Measurements from ENCODE around the gene KMO. TPM values are rescaled to one million over a fixed set of nuclear protein-coding genes. Genes with fewer than 3 reads are reported as not detected.

KMO gene
- total and polyA plus RNA-seq, 2 of the 8 experiments (the other 6 are each of a cell fraction or from before 2014, with no cell fraction given) = not detected

- H4K8ac ChIP-seq (ENCODE audit: extremely low read depth, insufficient read depth, low read length) = no peak overlapping the region
- no peak overlapping the region for H2AK5ac ChIP-seq (ENCODE audit: low read depth, low read length)
- no peak overlapping the region for H2BK20ac ChIP-seq (ENCODE audit: low read length)
- H2AFZ ChIP-seq (ENCODE audit: low read length) = no peak overlapping the region
- FAIRE-seq = no peak
- H3K36me3 ChIP-seq (ENCODE audit: control insufficient read depth in 2 of 4, insufficient read depth in 4 of 4, low read length in 3 of 4) = no peaks in the 10 kb centered on the region; a peak in 1 of 8 replicates
- ChIA-PET CTCF (ENCODE audit: partially characterized antibody) (interaction anchor here (0.9 to 2.7 kb wide), 8 partner anchors 9 to 231 kb away, joined by 3 to 8 read pairs (median 4); no protein-coding TSS in a partner anchor), POLR2A (ENCODE audit: partially characterized antibody) (interaction anchor here (0.7 kb wide), 1 partner anchor 11 kb away, joined by 3 read pairs; no protein-coding TSS in a partner anchor)
- H3K14ac ChIP-seq (ENCODE audit: insufficient read length) = no peak overlapping the region
- no peak overlapping the region for H4K5ac ChIP-seq (ENCODE audit: insufficient read length, low read depth, low read length)
- no peak overlapping the region for H2BK12ac ChIP-seq (ENCODE audit: low read depth, low read length)
- no peak for DNase-seq (ENCODE audit: low read depth in 1 of 2, low spot score in 2 of 2)
- H3K4me3 ChIP-seq (ENCODE audit: extremely low read depth in 1 of 4, insufficient read depth in 2 of 4, low read depth in 3 of 4, low read length in 4 of 4) = no peak overlapping the region
- H3K9ac ChIP-seq (replicated peaks in 1 of 4; ENCODE audit: extremely low read depth in 1 of 4, low read depth in 3 of 4, low read length in 3 of 4) = no peak overlapping the region
- no peaks in the 10 kb centered on the region for H3K79me1 ChIP-seq (ENCODE audit: low read depth, low read length)
- H3K9me3 ChIP-seq (ENCODE audit: insufficient read depth in 2 of 2, low read depth in 1 of 2, low read length in 1 of 2) = no peaks in the 10 kb centered on the region
- H4K20me1 ChIP-seq (replicated peaks in 1 of 2; ENCODE audit: control insufficient read depth in 1 of 2, insufficient read depth in 2 of 2, low read length in 2 of 2) = peaks cover 2 to 3% of the 10 kb centered on the region in 2 experiments
- H3K23ac ChIP-seq (ENCODE audit: insufficient read length) = no peak overlapping the region
- H3K23me2 ChIP-seq (ENCODE audit: low read depth, low read length) = no peaks in the 10 kb centered on the region
- H4K91ac ChIP-seq (replicated peaks; ENCODE audit: insufficient read length, low read length) = no peak overlapping the region
- no peaks in the 10 kb centered on the region for H3K27me3 ChIP-seq (replicated peaks in 1 of 4; ENCODE audit: control insufficient read depth in 3 of 4, extremely low read depth in 1 of 4, insufficient read depth in 3 of 4, low read length in 3 of 4)
- H3K4me2 ChIP-seq (ENCODE audit: insufficient read depth in 1 of 2, low read depth in 2 of 2, low read length in 2 of 2) = no peak overlapping the region
- H3K79me2 ChIP-seq (ENCODE audit: control insufficient read depth in 1 of 2, insufficient read depth in 2 of 2, low read length in 2 of 2) = no peaks in the 10 kb centered on the region
- no peak overlapping the region for H3K56ac ChIP-seq (replicated peaks; ENCODE audit: insufficient read length, low read depth, low read length)
- H2BK5ac ChIP-seq (ENCODE audit: low read depth, low read length) = no peak overlapping the region
- no peak overlapping the region for H3K27ac ChIP-seq (ENCODE audit: low read depth, low read length)
- no peak overlapping the region for H2BK15ac ChIP-seq (ENCODE audit: low read length)
- WGBS, 2 experiments (ENCODE audit: extremely low coverage in 1 of 2, insufficient coverage in 1 of 2, insufficient read length in 1 of 2, insufficient replicate concordance in 2 of 2, low coverage in 1 of 2, low lambda C conversion rate in 2 of 2, missing lambda C conversion rate in 1 of 2) = 91% methylated on average over 5 of the region's 5 CpGs; no CpG with 5 or more reads in 1 of the 2 experiments
- H3K18ac ChIP-seq (ENCODE audit: extremely low read depth, low read length) = no peak overlapping the region
- no peaks in the 10 kb centered on the region for H3K4me1 ChIP-seq (replicated peaks in 1 of 4; ENCODE audit: control insufficient read depth in 3 of 4, insufficient read depth in 4 of 4, low read length in 3 of 4)
- no peak overlapping the region for H3K4ac ChIP-seq (replicated peaks; ENCODE audit: insufficient read length, low read depth, low read length)
- H2BK120ac ChIP-seq (replicated peaks; ENCODE audit: low read depth, low read length) = no peak overlapping the region
- no peak for TF ChIP-seq SRF (IDR thresholded peaks at IDR 0.05; ENCODE audit: low read depth, low read length)
- TF ChIP-seq SP2 (IDR thresholded peaks at IDR 0.05; ENCODE audit: low read length) = no peak
- no peak for TF ChIP-seq CHD1 (IDR thresholded peaks at IDR 0.05; ENCODE audit: low read depth, low read length)
- TF ChIP-seq NRF1 (IDR thresholded peaks at IDR 0.05; ENCODE audit: low read depth, low read length) = no peak
- TF ChIP-seq SUZ12 (IDR thresholded peaks at IDR 0.05; ENCODE audit: low read length) = no peak
- no peak for TF ChIP-seq CREB1 (IDR thresholded peaks at IDR 0.05)
- TF ChIP-seq TBP (IDR thresholded peaks at IDR 0.05; ENCODE audit: low read depth, low read length) = no peak
- no peak for TF ChIP-seq RFX5 (IDR thresholded peaks at IDR 0.05; ENCODE audit: borderline replicate concordance, low read depth, low read length)
Measured at GRCh38 chr1:241606544-241606943, 74.4 kb downstream of the KMO start.
